NCI-H345 (cell line): ENCODE results near the gene TGFBR2.
"Not testable (repeated sequence)": the region's sequence is repeated elsewhere in the genome, so short reads cannot be mapped to it uniquely, and the experiment has no call there.

ENCODE experiments used
- DNase-seq: peaks from one replicate; lab custom pipeline; 2025; lab: John Stamatoyannopoulos, UW

TGFBR2 gene

GRCh38 chr3:30619318-30619717 lies 12.9 kb downstream of the TGFBR2 start:
- DNase-seq, result no peak

DNA sequence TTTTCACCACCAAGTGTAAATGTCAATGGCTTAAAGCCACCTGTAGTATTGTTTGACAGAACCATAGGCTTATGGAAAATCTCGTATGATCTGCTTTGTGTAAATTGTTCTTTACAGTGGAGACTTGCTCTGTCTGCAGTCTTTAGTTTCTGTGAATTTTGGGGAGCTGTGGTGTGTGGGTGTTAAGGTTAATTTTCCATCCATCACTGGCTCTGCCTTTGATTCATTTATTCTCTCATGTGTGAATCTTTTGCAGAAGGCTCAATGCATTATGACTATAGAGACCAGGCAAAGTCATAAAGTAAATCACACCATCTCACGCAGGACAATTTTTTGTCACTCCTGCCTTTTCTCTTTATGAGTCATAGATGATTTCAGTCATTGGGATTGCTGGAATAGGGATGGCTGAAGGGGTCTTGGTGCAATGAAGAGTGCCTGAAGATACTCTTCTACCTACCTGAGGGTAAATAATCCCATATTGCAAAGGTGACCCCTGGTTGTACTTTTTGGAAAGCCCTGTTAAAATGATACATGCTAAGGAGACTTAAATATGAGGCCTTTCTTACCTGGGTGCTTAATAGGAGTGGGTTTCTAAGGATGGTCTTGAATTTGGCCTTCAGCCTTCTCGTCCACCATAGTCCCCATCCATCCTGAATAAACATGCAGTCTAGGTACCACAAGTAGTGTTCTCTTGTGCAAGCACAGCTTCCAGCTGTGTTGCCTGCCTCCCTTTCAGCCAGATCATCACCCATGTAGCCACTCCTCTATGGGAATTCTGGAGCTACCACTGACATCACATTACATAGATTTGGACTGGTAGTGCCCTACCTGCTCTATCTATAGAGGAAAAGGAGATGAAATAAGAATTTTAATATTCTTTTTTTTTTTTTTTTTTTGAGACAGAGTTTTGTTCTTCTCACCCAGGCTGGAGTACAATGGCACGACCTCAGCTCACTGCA lies 14.3 kb downstream of the TGFBR2 start:
- no peak for DNase-seq

DNA sequence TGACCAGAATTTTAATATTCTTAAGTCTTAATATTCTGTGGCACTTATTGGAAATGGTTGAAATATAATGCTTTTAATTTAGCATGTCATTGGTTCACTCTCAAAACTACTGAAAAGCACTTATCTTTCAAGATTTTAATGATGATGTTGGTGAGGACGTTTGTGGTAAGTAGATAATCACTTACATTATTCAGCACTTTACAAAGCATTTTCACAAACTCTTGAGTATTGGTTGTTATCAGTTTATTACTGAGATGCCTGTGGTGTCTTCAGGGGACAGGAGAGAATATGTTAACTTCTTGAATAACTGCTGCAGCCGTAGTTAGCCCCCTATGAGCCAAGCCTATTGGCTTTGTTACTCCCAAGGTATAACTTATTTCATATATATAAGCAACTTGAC lies 15.2 kb downstream of the TGFBR2 start:
- no peak for DNase-seq

GRCh38 chr3:30622047-30622545 lies 15.7 kb downstream of the TGFBR2 start:
- DNase-seq, result no peak

- no peak for DNase-seq
These were observed 16.4 kb downstream of the TGFBR2 start for GRCh38 chr3:30622790-30623189.

GRCh38 chr3:30623351-30623750 lies 16.9 kb downstream of the TGFBR2 start:
- no peak for DNase-seq

DNA sequence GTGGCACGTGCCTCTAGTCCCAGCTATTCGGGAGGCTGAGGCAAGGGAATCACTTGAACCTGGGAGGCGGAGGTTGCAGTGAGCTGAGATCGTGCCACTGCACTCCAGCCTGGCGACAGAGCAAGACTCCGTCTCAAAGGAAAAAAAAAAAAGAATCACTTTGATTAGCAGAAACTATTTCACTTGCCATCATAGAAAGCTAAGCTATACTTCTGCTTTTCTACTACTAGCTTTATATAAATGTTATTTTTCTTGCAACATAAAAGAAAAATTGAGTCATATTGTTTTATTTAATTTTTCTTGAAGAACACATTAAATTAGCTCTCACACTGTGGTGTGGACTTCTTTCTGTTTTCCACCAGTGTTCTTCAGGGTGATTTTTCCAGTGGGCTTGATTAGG lies 18.1 kb downstream of the TGFBR2 start:
- DNase-seq, result not testable (repeated sequence)

DNA sequence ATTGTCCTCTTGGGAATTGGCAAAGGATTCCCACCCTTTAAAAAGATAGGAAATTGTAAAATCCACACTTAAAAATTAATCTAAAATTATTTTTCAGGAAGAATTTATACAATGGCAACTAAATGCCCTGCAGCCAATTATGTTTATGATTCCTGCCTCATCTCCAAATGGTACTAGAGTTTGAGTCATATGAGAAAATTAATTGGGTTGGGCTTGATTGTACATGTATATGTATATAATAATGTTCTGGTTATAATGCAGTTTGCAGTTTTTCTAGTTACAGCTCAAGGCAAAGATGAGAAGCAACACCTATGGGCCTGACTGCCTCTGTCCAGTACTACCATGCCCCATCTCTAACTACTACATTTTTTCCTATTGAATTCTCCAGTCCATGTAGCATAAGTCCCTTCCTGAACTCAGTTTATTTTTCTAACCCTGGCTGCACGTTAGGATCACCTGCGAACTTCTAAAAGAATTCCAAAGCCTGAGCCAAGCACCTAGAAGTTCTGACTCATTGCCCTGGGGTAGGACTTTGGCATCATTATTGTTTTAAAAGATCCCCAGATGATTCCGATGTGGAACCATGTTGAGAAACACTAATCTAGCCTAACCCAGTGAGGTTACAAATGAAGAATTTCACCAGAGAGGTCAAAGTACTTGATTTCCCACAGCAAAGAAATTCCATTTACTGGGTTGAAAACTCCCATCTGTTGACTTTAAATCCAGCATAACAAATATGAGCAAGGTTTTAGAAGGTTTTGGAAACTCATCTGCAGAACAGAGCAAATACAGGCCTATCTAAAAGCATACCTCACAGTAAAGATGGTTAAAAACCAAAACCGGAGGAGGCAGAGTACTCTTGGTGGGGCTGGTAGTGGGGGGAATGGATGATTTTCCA lies 19.4 kb downstream of the TGFBR2 start:
- DNase-seq, result no peak

DNA sequence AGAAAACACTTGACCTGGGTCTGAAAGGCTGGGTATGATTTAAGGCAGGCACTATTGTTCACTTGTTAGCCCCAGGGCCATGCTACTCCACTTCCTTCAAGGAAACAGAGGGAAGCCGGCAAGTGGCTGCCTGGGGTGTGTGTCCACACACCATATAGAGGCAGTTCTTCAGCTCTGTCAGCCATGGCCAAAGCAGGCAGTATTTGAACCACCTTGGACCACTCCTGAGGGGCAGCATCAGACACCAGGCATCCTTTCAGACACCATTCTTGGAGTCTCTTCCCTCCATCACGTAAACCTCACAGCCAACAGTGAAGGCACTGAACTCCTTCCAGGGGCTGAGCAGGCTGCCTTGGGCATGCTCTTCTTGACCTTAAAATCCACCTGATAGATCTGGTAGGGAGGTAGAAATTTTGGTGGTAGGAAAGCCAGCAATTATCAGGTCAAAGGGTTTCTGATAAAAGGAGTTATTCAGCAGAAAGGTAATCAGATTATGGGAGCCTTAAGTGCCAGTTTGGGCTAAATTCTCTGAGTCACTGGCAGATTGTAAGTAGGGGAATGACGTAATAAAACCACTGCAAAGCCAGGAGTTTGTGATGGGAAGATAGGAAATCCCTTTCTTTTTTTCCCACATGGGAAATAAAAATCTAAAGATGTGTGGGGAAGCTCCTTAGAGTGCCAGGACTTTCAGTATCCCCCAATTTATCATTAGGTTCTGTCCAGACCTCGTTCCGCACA lies 20.2 kb downstream of the TGFBR2 start:
- no peak for DNase-seq

- no peak for DNase-seq
These were observed 22.0 kb downstream of the TGFBR2 start for GRCh38 chr3:30628205-30628900.

GRCh38 chr3:30628901-30629590 lies 22.6 kb downstream of the TGFBR2 start:
- no peak for DNase-seq

DNA sequence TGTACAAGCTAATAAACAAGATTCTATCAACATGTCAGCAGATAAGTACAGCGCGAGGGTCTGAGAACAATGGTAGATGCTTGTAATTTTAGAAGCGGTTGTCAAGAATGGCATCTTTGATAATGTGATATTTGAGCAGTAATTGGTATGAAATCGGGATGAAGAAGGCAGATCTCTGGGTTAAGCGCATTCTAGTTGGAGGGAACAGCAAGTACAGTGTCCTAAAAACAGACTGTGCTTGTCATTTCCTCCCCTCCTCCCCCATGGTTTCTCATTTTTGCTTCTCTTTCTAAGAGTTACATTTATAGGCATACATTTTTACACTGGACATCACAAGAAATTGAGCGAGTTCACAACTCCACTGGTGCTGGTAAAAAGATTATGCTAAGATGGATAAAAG lies 23.3 kb downstream of the TGFBR2 start:
- DNase-seq, result no peak

DNA sequence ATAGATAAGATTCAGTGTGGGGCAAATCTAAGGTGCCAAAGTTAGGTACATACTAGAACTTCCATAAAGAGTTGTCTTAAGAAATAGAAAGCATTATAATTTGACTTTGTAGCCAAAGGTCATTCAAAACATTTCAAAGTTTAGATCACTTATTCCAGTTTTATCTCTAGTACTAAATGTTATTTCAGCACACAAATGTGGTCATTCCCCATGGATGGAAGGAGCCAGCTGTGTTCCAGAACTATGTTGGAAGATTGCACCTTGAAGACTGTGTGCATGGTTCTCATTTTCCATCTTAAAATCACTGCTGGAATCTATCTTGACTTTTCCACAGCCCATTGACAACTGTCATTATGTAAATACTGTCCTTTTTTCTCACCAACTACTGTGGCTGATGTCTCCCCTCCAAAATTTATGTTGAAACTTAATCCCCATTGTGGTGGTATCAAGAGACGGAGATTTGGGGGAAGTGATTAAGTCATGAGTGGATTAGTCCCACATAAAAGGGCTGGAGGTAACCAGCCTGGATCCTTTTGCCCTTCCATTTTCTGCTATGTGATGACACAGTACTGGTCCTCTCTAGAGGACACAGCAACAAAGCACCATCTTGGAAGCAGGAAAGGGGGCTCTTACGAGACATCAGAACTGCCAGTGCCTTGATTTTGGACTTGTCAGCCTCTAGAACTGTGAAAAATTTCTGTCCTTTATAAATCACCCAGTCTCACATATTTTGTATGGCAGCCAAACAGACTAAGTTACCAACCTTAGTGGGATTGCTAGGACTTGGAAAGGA lies 24.0 kb downstream of the TGFBR2 start:
- no peak for DNase-seq

DNA sequence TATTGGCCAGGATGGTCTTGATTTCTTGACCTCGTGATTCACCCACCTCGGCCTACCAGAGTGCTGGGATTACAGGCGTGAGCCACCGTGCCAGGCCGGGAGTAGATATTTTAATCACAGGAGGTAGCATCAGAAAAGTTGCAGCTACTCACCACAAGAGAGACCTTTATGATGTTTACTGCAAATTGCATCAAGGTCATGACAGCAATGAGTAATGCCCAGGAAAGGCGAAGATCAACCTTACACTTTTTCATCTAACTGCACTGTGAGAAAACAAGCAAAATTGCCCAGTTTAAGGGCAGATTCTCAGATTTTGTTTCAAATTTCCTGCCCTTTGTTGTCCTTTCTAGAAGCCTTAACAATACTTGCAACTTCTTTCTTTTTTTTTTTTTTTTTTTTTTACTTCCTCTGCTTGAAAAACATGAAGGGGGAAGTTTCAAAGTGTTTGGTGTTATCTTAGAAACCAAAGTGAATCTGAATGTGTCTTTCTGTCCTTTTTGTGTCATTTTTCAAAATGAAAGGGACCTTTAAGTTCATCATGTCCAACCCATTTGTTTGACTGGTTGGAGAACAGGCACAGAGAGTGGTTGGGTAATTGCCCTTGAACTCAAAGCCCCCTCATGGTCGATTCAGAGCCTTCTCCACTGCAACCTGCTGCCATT lies 25.0 kb downstream of the TGFBR2 start:
- DNase-seq, result no peak

GRCh38 chr3:30632065-30632464 lies 25.7 kb downstream of the TGFBR2 start:
- DNase-seq, result no peak

DNA sequence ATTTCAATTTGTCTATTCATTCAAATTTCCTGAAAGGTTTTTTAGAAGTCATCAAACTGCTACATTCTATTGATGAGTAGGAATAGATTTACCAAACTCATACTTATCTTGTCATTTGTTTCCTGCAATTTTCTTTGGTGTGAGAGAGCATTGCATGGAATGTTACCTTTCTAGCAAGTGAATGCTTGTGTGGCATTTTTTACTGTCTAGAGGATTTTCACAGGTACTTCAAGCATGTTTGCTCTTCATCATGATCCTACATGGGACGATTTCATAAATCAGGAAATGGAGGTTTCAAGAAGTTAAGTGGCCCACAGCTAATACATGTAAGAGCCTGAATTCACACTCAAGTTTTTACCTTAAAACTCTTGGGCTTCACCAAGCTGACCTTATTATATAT lies 26.1 kb downstream of the TGFBR2 start:
- no peak for DNase-seq

DNA sequence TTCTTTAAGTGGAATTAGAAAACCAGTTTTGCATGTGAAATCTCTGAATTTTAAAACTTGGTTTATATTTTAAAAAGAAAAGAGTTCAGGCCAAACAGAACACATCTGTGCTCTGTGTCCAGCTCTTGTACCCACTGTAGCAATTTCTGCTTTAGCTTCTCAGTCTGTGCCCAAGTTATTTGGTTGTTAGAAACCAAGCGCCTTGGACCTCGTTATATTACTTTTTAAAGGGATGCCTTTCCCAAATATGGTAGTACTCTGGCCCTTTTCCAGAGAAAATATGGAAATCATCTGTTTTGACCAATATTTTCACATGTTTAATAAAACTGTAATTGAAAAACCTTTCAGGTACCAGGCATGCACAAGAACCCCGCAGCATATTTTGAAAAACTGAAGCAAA lies 27.3 kb downstream of the TGFBR2 start:
- DNase-seq, result no peak

DNA sequence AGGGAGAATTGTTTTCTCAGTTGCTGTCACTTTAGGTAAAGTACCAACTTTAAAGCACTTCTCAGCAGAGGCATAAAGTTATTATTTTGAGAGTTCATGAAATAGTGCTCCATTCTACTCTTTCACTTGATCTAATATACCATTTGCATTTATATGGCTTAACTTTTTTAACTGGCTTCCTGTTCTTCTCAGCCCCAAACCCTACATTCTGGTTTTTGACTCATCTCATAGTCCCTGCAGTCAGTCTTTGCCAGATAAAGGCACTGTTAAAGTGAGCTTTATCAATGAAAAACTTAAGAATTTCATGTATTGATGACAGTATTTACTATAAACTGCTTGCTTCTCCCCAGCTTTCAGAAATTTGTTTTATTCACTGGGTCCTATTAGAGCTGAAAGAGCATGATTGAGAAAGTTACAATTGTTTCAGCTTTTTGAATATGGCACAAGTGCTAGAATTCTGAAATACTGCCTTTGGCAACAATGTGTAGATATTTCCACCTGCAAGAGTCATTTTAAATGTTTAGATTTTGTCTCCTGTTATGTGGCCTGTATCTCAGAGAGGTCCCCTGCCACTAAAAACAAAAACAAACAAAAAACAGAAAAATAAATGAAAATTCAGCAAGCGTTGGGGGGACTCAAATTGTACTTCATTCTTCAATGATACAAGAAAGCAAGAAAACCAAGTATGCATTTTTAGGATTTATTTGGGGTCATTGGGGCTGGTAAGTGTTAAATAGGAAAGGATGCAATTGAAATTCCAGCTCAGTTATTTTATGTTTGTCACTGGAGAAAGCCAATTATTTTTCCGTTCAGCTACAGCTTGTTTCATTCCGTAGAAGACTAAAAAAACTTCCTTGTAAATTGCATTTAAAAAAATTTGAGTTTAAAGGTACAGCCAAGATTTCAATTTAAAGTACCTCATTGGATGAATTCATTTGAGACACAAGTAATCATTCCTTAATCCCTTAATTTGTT lies 28.6 kb downstream of the TGFBR2 start:
- no peak for DNase-seq
